Measurements from ENCODE around the gene PPP2R1B. TPM values are rescaled to one million over a fixed set of nuclear protein-coding genes. Genes with fewer than 3 reads are reported as not detected.

PPP2R1B gene
- total and polyA plus RNA-seq, 7 donors, result 9.0 to 17.8 (median 14.9) TPM

- Histone ChIP-seq H3K9me3 (no peaks in the 10 kb centered on the region), H3K36me3 (peaks cover 0 to 26% (median 2%) of the 10 kb centered on the region in 4 donors), H3K27ac (no peak overlapping the region), H3K27me3 (no peaks in the 10 kb centered on the region), H3K4me3 (no peak overlapping the region), H3K4me1 (peaks cover 0 to 5% (median 1%) of the 10 kb centered on the region in 4 donors)
- intact Hi-C loops (cut with DNase I), result no loop called here
- no peak for DNase-seq
- no peak for TF ChIP-seq EP300 (IDR thresholded peaks at IDR 0.05)
- no peak for TF ChIP-seq POLR2AphosphoS5 (IDR thresholded peaks at IDR 0.05)
- TF ChIP-seq POLR2A (IDR thresholded peaks at IDR 0.05), result no peak
- no peak for TF ChIP-seq CTCF (IDR thresholded peaks at IDR 0.05)
- 95 to 96% methylated on average over 3 of the region's 3 CpGs for WGBS, 2 donors
Observed at GRCh38 chr11:111698852-111699559, 67.2 kb downstream of the PPP2R1B start.

GRCh38 chr11:111697933-111698371 lies 68.2 kb downstream of the PPP2R1B start:
- intact Hi-C loops (cut with DNase I), result no loop called here
- Histone ChIP-seq H3K9me3 (no peaks in the 10 kb centered on the region), H3K4me1 (peaks cover 0 to 5% (median 1%) of the 10 kb centered on the region in 4 donors), H3K27me3 (no peaks in the 10 kb centered on the region), H3K27ac (no peak overlapping the region), H3K36me3 (peaks cover 0 to 18% (median 2%) of the 10 kb centered on the region in 4 donors), H3K4me3 (no peak overlapping the region)
- no peak for TF ChIP-seq CTCF (IDR thresholded peaks at IDR 0.05)
- TF ChIP-seq EP300 (IDR thresholded peaks at IDR 0.05), result no peak
- TF ChIP-seq POLR2AphosphoS5 (IDR thresholded peaks at IDR 0.05), result no peak
- TF ChIP-seq POLR2A (IDR thresholded peaks at IDR 0.05), result no peak
- DNase-seq, result no peak
- 73 to 91% methylated on average over 1 of the region's 1 CpG for WGBS, 2 donors

GRCh38 chr11:111696556-111696955 lies 69.6 kb downstream of the PPP2R1B start:
- intact Hi-C loops (cut with DNase I), result no loop called here
- H3K9me3 ChIP-seq, result no peaks in the 10 kb centered on the region
- peaks cover 0 to 5% (median 1%) of the 10 kb centered on the region in 4 donors for H3K4me1 ChIP-seq
- no peak overlapping the region for H3K27ac ChIP-seq
- no peak overlapping the region for H3K4me3 ChIP-seq
- TF ChIP-seq POLR2AphosphoS5 (IDR thresholded peaks at IDR 0.05) (no peak), POLR2A (IDR thresholded peaks at IDR 0.05) (no peak), CTCF (IDR thresholded peaks at IDR 0.05) (no peak), EP300 (IDR thresholded peaks at IDR 0.05) (no peak)
- no peak for DNase-seq
- no peaks in the 10 kb centered on the region for H3K27me3 ChIP-seq
- 73 to 87% methylated on average over 1 of the region's 1 CpG for WGBS, 2 donors
- H3K36me3 ChIP-seq, result peaks cover 0 to 5% (median 0%) of the 10 kb centered on the region in 4 donors

- H3K36me3 ChIP-seq, result no peaks in the 10 kb centered on the region
- no peak for DNase-seq
- 64 to 78% methylated on average over 4 of the region's 4 CpGs for WGBS, 2 donors
- H3K27me3 ChIP-seq, result no peaks in the 10 kb centered on the region
- no peak overlapping the region for H3K4me3 ChIP-seq
- TF ChIP-seq POLR2A (IDR thresholded peaks at IDR 0.05) (no peak), POLR2AphosphoS5 (IDR thresholded peaks at IDR 0.05) (no peak), CTCF (IDR thresholded peaks at IDR 0.05) (no peak), EP300 (IDR thresholded peaks at IDR 0.05) (no peak)
- H3K27ac ChIP-seq, result no peak overlapping the region
- peaks cover 0 to 5% (median 1%) of the 10 kb centered on the region in 4 donors for H3K4me1 ChIP-seq
- intact Hi-C loops (cut with DNase I), result no loop called here
- no peaks in the 10 kb centered on the region for H3K9me3 ChIP-seq
Observed at GRCh38 chr11:111694851-111695250, 71.3 kb downstream of the PPP2R1B start.
